Measurements from ENCODE around the gene OR52K2. TPM values are rescaled to one million over a fixed set of nuclear protein-coding genes. Genes with fewer than 3 reads are reported as not detected.

OR52K2 gene
- total RNA-seq, 4 donors from 2014 or later: 2.4 TPM; not detected in 3

DNA sequence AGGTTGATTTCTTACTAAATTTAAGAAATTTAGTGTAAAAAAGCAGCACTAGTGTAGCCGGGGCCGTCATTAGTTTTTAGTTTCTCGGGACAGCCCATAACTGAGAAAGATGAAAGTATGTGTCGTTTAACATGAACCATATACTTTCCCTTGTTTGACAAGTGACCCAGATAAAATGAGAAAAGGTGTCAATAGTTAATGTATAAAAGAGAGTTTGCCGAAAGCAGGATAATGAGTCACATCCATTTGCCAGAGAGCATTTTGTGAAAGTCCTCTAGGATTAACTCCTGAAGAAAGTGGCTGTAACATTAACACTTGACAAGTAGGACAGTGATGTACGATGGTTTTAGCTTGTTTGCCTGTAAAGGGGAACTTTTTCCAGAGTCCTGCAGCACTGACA lies 46.9 kb downstream of the OR52K2 start:
- TF ChIP-seq, protein P1, sequence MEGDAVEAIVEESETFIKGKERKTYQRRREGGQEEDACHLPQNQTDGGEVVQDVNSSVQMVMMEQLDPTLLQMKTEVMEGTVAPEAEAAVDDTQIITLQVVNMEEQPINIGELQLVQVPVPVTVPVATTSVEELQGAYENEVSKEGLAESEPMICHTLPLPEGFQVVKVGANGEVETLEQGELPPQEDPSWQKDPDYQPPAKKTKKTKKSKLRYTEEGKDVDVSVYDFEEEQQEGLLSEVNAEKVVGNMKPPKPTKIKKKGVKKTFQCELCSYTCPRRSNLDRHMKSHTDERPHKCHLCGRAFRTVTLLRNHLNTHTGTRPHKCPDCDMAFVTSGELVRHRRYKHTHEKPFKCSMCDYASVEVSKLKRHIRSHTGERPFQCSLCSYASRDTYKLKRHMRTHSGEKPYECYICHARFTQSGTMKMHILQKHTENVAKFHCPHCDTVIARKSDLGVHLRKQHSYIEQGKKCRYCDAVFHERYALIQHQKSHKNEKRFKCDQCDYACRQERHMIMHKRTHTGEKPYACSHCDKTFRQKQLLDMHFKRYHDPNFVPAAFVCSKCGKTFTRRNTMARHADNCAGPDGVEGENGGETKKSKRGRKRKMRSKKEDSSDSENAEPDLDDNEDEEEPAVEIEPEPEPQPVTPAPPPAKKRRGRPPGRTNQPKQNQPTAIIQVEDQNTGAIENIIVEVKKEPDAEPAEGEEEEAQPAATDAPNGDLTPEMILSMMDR (IDR thresholded peaks at IDR 0.05; ENCODE audit: low read depth): no peak

DNA sequence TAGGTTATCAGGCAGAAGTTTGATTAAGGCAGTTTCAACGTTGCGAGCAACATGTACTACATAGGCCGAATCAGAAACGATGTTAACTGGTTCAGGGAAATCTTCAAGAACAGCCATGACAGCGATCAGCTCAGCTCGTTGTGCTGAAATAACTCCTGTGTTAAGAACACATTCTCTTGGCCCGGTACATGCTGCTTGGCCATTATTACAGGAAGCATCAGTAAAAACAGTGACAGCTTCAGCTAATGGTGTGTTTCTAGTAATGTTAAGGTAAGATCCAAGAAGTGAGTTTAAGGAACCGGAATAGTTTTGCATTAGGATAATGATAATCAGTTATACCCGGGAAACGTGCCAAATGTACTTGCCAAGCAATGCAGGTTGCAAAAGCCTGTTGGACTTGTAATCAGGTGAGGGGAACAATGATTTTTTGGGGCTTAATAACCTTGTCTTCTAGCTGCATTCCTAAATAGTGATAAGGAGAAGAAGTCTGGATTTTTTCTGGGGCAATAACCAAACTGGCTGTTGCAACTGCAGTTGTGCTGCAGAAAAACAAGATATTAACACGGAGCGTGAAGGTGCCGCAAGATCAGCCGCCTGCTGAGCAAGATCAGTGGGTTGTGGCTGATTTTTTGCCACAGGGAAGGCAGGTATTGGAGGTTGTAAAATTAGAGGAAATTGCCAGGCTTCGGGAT lies 47.6 kb downstream of the OR52K2 start:
- TF ChIP-seq, protein P1 (IDR thresholded peaks at IDR 0.05; ENCODE audit: low read depth): no peak

Other genes starting within 250 kb of the OR52K2 start
- not detected for gene OR52B4, start 80.9 kb upstream of the OR52K2 start, total RNA-seq
- 10 to 100 TPM; 14.2 to 16.1 (median 15.6) TPM for gene TRIM21, start 55.6 kb upstream of the OR52K2 start, total RNA-seq
- under 1 TPM in 1 of 4 donors, not detected in 3; 0.22 TPM for gene OR52K1, start 33.4 kb downstream of the OR52K2 start, total RNA-seq
- not detected for gene OR52M1, start 95.9 kb downstream of the OR52K2 start, total RNA-seq
- gene OR52I2, start 132.4 kb downstream of the OR52K2 start, total RNA-seq: not detected
- not detected for gene OR52I1, start 144.7 kb downstream of the OR52K2 start, total RNA-seq
- 10 to 100 TPM in 2 of 4 donors, 1 to 10 TPM in 2; 5.4 to 19.0 (median 10.3) TPM for gene TRIM68, start 158.9 kb downstream of the OR52K2 start, total RNA-seq
- gene OR51D1, start 188.2 kb downstream of the OR52K2 start, total RNA-seq: not detected
- 1 to 10 TPM in 2 of 4 donors, not detected in 2; 1.1 to 3.3 TPM for gene OR51E1, start 194.7 kb downstream of the OR52K2 start, total RNA-seq
- under 1 TPM in 2 of 4 donors, not detected in 2; 0.17 to 0.33 TPM for gene OR51E2, start 248.6 kb downstream of the OR52K2 start, total RNA-seq

All from subcutaneous adipose tissue (tissue), 4 donors.